SK-N-SH treated with all-trans-retinoic acid at 6 μM for 48 hours (cell line): Measurements from ENCODE around the gene CLDN20.

Experiments used
- ZC3H10 ChIP-seq: fragments of 250-450 bp; sonication (Bioruptor Pico); IDR thresholded peaks from 2 replicates; pipeline ENCODE4 v1.5.1; 2021; ENCODE audit warnings: mild to moderate bottlenecking, moderate library complexity
- ZNF565 ChIP-seq: fragments of 450-650 bp; formaldehyde crosslinking; conservative IDR thresholded peaks from 2 replicates; pipeline ENCODE4 v1.5.0; 2020; ENCODE audit warnings: low read depth, mild to moderate bottlenecking, moderate library complexity

DNA sequence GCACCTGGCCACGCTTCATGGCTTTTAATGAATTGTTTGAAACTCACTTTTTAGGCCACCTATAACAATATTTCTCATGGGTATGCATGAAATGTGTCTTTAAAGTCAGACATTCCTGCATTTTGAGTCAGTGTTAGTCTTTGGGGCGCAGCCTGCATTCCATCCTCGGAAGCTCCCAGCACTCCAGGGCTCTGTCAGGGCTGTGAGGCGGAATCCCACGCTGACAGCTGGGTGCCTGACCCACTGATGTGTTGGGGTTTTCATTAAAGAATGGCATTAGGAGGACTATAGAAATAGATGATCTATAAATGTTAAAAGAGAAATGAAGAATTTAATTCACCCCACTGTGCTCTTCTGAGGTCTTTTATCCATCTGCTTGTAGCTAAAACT, 16.2 kb upstream of the CLDN20 start:
- no peak for TF ChIP-seq ZNF565 (CRISPR knock-in tag)
- no peak for TF ChIP-seq ZC3H10 (CRISPR knock-in tag)
